Duodenal mucosa (tissue), 2 donors: Measurements from ENCODE around the gene MAGED2.
"Not testable (repeated sequence)": the region's sequence is repeated elsewhere in the genome, so short reads cannot be mapped to it uniquely, and the experiment has no call there.

ENCODE experiments used
- H3K27ac ChIP-seq: one replicate; pipeline ENCODE4 v1.7.0; 2013; ENCODE audit warnings: low read depth, low read length
- H3K27me3 ChIP-seq, 2 donors: one replicate each; pipeline ENCODE4 v1.7.0; 2013; ENCODE audit warnings: low read length in 2 of 2, control low read depth in 1 of 2; ENCODE audit not compliant: insufficient read depth in 2 of 2, control insufficient read depth in 1 of 2
- H3K36me3 ChIP-seq, 2 donors: one replicate each; pipeline ENCODE4 v1.7.0; 2013; ENCODE audit warnings: low read length in 2 of 2, control low read depth in 1 of 2; ENCODE audit not compliant: insufficient read depth in 2 of 2, control insufficient read depth in 1 of 2
- H3K4me1 ChIP-seq, 2 donors: one replicate each; pipeline ENCODE4 v1.7.0; 2013; ENCODE audit warnings: low read length in 2 of 2, control low read depth in 1 of 2; ENCODE audit not compliant: insufficient read depth in 2 of 2, control insufficient read depth in 1 of 2
- H3K4me3 ChIP-seq, 2 donors: one replicate each; pipeline ENCODE4 v1.7.0; 2013; ENCODE audit warnings: low read length in 2 of 2, low read depth in 1 of 2
- H3K9ac ChIP-seq, 2 donors: one replicate each; pipeline ENCODE4 v1.7.0; 2013; ENCODE audit warnings: low read length in 2 of 2, low read depth in 1 of 2
- H3K9me3 ChIP-seq, 2 donors: one replicate each; pipeline ENCODE4 v1.7.0; 2013; ENCODE audit warnings: low read length in 2 of 2, control low read depth in 1 of 2; ENCODE audit not compliant: control insufficient read depth in 1 of 2

MAGED2 gene

GRCh38 chrX:54807524-54808108, at the start of gene MAGED2:
MAGED2 (plus strand) TSS chrX:54807745; CDS start chrX:54809332, 1,587 bp downstream.
- Histone ChIP-seq H3K27me3 (no peaks in the 10 kb centered on the region), H3K27ac (peak within 1 kb of the TSS; percentile 56), H3K36me3 (peaks cover 10 to 20% of the 10 kb centered on the region in 2 donors), H3K9me3 (no peaks in the 10 kb centered on the region), H3K4me1 (peaks cover 9 to 10% of the 10 kb centered on the region in 2 donors), H3K4me3 (peak within 1 kb of the TSS; percentile 83 to 86), H3K9ac (peak within 1 kb of the TSS; percentile 57 to 78)

GRCh38 chrX:54758114-54759055, 49.2 kb upstream of the MAGED2 start:
- no peak overlapping the region for H3K9ac ChIP-seq
- H3K36me3 ChIP-seq = no peaks in the 10 kb centered on the region
- no peaks in the 10 kb centered on the region for H3K9me3 ChIP-seq
- no peaks in the 10 kb centered on the region for H3K27me3 ChIP-seq
- H3K27ac ChIP-seq = no peak overlapping the region
- no peaks in the 10 kb centered on the region for H3K4me1 ChIP-seq
- no peak overlapping the region for H3K4me3 ChIP-seq

GRCh38 chrX:54774391-54775094, 33.0 kb upstream of the MAGED2 start:
- H3K4me3 ChIP-seq, H3K36me3 ChIP-seq, H3K27me3 ChIP-seq, H3K9ac ChIP-seq, H3K27ac ChIP-seq, H3K9me3 ChIP-seq, H3K4me1 ChIP-seq: not testable (repeated sequence)

- no peak overlapping the region for H3K4me3 ChIP-seq
- H3K4me1 ChIP-seq = no peaks in the 10 kb centered on the region
- no peak overlapping the region for H3K27ac ChIP-seq
- no peaks in the 10 kb centered on the region for H3K9me3 ChIP-seq
- H3K27me3 ChIP-seq = no peaks in the 10 kb centered on the region
- H3K9ac ChIP-seq = no peak overlapping the region
- H3K36me3 ChIP-seq = no peaks in the 10 kb centered on the region
These were observed 31.5 kb upstream of the MAGED2 start for GRCh38 chrX:54776061-54776460.

- Histone ChIP-seq H3K27ac (no peak overlapping the region), H3K9me3 (no peaks in the 10 kb centered on the region), H3K27me3 (no peaks in the 10 kb centered on the region), H3K4me1 (no peaks in the 10 kb centered on the region), H3K9ac (no peak overlapping the region), H3K36me3 (no peaks in the 10 kb centered on the region), H3K4me3 (no peak overlapping the region)
These were observed 30.4 kb upstream of the MAGED2 start for GRCh38 chrX:54776987-54777672.

- Histone ChIP-seq H3K27me3 (no peaks in the 10 kb centered on the region), H3K9ac (no peak overlapping the region), H3K27ac (no peak overlapping the region)
These were observed 21.6 kb upstream of the MAGED2 start for GRCh38 chrX:54785901-54786300.

GRCh38 chrX:54786967-54787366, 20.6 kb upstream of the MAGED2 start:
- Histone ChIP-seq H3K4me3 (no peak overlapping the region), H3K27me3 (no peaks in the 10 kb centered on the region), H3K36me3 (no peaks in the 10 kb centered on the region), H3K27ac (no peak overlapping the region), H3K9me3 (no peaks in the 10 kb centered on the region), H3K9ac (no peak overlapping the region), H3K4me1 (no peaks in the 10 kb centered on the region)

More at GRCh38 chrX:54785901-54786300, 21.6 kb upstream of the MAGED2 start:
- no peaks in the 10 kb centered on the region for H3K9me3 ChIP-seq
- no peaks in the 10 kb centered on the region for H3K4me1 ChIP-seq
- H3K36me3 ChIP-seq = no peaks in the 10 kb centered on the region
- no peak overlapping the region for H3K4me3 ChIP-seq

- no peak overlapping the region for H3K27ac ChIP-seq
- H3K36me3 ChIP-seq = no peaks in the 10 kb centered on the region
- H3K4me3 ChIP-seq = no peak overlapping the region
- H3K27me3 ChIP-seq = no peaks in the 10 kb centered on the region
- H3K9me3 ChIP-seq = no peaks in the 10 kb centered on the region
- H3K9ac ChIP-seq = no peak overlapping the region
- no peaks in the 10 kb centered on the region for H3K4me1 ChIP-seq
These were observed 19.1 kb upstream of the MAGED2 start for GRCh38 chrX:54788446-54788845.

GRCh38 chrX:54789405-54789804, 18.1 kb upstream of the MAGED2 start:
- H3K27ac ChIP-seq, H3K9me3 ChIP-seq, H3K4me1 ChIP-seq, H3K4me3 ChIP-seq, H3K36me3 ChIP-seq, H3K9ac ChIP-seq, H3K27me3 ChIP-seq: not testable (repeated sequence)
